SH-SY5Y (cell line): ENCODE data around the gene MCF2L.
A peak's percentile ranks its signal among the peaks of the same experiment; 100 is the strongest.

Experiments
- GATA2 ChIP-seq: IDR thresholded peaks from 2 replicates; pipeline ENCODE4 v1.6.1; 2011; ENCODE audit warnings: mild to moderate bottlenecking, low read depth, low read length
- GATA3 ChIP-seq: IDR thresholded peaks from 2 replicates; pipeline ENCODE4 v1.6.1; 2011; ENCODE audit warnings: low read depth, mild to moderate bottlenecking, low read length, moderate library complexity

Gene MCF2L

GRCh38 chr13:113119166-113119821 lies 150.3 kb downstream of the MCF2L start:
- TF ChIP-seq GATA3 (no peak), GATA2 (no peak)

GRCh38 chr13:113119822-113120189 lies 150.8 kb downstream of the MCF2L start:
- TF ChIP-seq GATA3 (no peak), GATA2 (no peak)

- TF ChIP-seq GATA3 (no peak), GATA2 (no peak)
Observed at GRCh38 chr13:113120300-113121182, 151.5 kb downstream of the MCF2L start.

- TF ChIP-seq GATA2 (no peak), GATA3 (no peak)
Observed at GRCh38 chr13:113121183-113121927, 152.3 kb downstream of the MCF2L start.

- no peak for TF ChIP-seq GATA2
- TF ChIP-seq GATA3 = no peak
Observed at GRCh38 chr13:113121928-113122471, 153.0 kb downstream of the MCF2L start.

- peak; percentile 48 for TF ChIP-seq GATA2
- TF ChIP-seq GATA3 = no peak
Observed at GRCh38 chr13:113122550-113123225, 153.7 kb downstream of the MCF2L start, which contains the start of gene F10. Gene F10 (plus strand): TSS chr13:113122799. CDS start chr13:113122856, 57 bp downstream.

GRCh38 chr13:113123226-113124201 lies 154.5 kb downstream of the MCF2L start:
- TF ChIP-seq GATA2 (no peak), GATA3 (no peak)

GRCh38 chr13:113124211-113124970 lies 155.4 kb downstream of the MCF2L start:
- no peak for TF ChIP-seq GATA3
- no peak for TF ChIP-seq GATA2

GRCh38 chr13:113125506-113126264 lies 156.7 kb downstream of the MCF2L start:
- no peak for TF ChIP-seq GATA3
- TF ChIP-seq GATA2 = no peak

GRCh38 chr13:113126265-113127150 lies 157.5 kb downstream of the MCF2L start:
- TF ChIP-seq GATA3 (no peak), GATA2 (no peak)

- TF ChIP-seq GATA2 = no peak
- no peak for TF ChIP-seq GATA3
Observed at GRCh38 chr13:113129480-113129879, 160.5 kb downstream of the MCF2L start.
